ENCODE results near the gene ABCC4. TPM values are rescaled to one million over a fixed set of nuclear protein-coding genes. Genes with fewer than 3 reads are reported as not detected.

ABCC4 gene
- total and polyA plus RNA-seq, 9 of the 15 experiments (the other 6 are each of a cell fraction or from before 2014, with no cell fraction given) = 9.4 to 46.1 (median 25.4) TPM

DNA sequence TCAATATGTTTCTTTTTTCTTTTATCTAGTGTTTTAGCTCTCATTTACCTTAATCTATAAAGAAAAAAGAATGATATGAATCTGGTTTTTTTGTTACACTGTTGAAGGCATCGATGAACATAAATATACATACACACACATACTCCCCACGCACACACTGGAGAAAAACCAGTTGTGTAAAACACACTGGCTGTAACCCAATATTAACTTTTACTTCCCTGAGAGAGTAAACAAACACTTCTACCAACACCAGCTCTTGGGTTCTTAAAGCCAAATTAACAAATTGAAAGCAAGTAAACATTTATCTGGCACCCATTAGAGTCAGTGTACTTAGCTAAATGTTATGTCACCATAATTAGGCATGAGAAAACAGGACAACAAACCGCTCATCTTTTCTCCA, 145.7 kb downstream of the ABCC4 start:
- no peak overlapping the region for H3K4me3 ChIP-seq
- no peak overlapping the region for H3K27ac ChIP-seq (ENCODE audit: extremely low read depth, low read depth, low read length)
- TF ChIP-seq KLF1 (tag; IDR thresholded peaks at IDR 0.05) = no peak
- TF ChIP-seq ZNF592 (IDR thresholded peaks at IDR 0.05) = no peak
- no peak for TF ChIP-seq MLX (CRISPR knock-in tag; conservative IDR thresholded peaks at IDR 0.05)
- intact Hi-C loops (cut with micrococcal nuclease) (no loop called here), in situ Hi-C loops (cut with MboI) (no loop called here)
- H3K9ac ChIP-seq (ENCODE audit: insufficient read depth in 1 of 2, low read depth in 2 of 2, low read length in 2 of 2) = no peak overlapping the region
- POLR2A ChIA-PET = no interaction called here
- H3K27me3 ChIP-seq (ENCODE audit: control insufficient read depth in 2 of 2, insufficient read depth in 2 of 2, low read length in 2 of 2) = no peaks in the 10 kb centered on the region
- no peaks in the 10 kb centered on the region for H4K20me1 ChIP-seq (replicated peaks; ENCODE audit: control insufficient read depth, insufficient read depth, low read length)
- no peaks in the 10 kb centered on the region for H3K4me1 ChIP-seq (replicated peaks in 1 of 2; ENCODE audit: control insufficient read depth in 2 of 2, insufficient read depth in 2 of 2, low read length in 2 of 2)
- BruUV-seq (replicated peaks) = no TSS peak
- no peak overlapping the region for H3K4me2 ChIP-seq (ENCODE audit: insufficient read depth, low read length)
- H3K9me3 ChIP-seq (replicated peaks; ENCODE audit: control insufficient read depth, insufficient read depth, low read depth, low read length) = no peaks in the 10 kb centered on the region
- no peak overlapping the region for H2AFZ ChIP-seq (ENCODE audit: low read depth, low read length)
- CTCF ChIA-PET (ENCODE audit: low intra/inter-chr PET ratio) = no interaction called here
- WGBS (ENCODE audit: insufficient coverage, low coverage, missing lambda C conversion rate) = 88% methylated on average over 3 of the region's 3 CpGs
- no peaks in the 10 kb centered on the region for H3K79me2 ChIP-seq (ENCODE audit: control insufficient read depth, insufficient read depth, low read length)
- FAIRE-seq (no peak), DNase-seq (ENCODE audit: extremely low read depth in 1 of 4, low spot score in 3 of 4) (no peak), ATAC-seq (no peak)
- no peaks in the 10 kb centered on the region for H3K9me1 ChIP-seq (ENCODE audit: control insufficient read depth, insufficient read depth, low read length)
- H3K36me3 ChIP-seq (ENCODE audit: control insufficient read depth, insufficient read depth, low read length) = peaks cover 36% of the 10 kb centered on the region; the same call in 2 of the 3 replicates

Data from K562 (cell line).